Bronchial smooth muscle cell (primary cell): Measurements from ENCODE around the gene HRK. TPM values are rescaled to one million over a fixed set of nuclear protein-coding genes. Genes with fewer than 3 reads are reported as not detected.

Experiments used
- total RNA-seq: library from RNA; depleted of rRNA; stranded (reverse); fragments of >200 nt; gene quantifications from 2 replicates; pipeline ENCODE4 v1.2.1, GENCODE V29; 2014

Gene HRK
- total RNA-seq = under 0.01 TPM in 1 of 2 replicates, not detected in the other

GRCh38 chr12:116881325-116881876 lies at the start of gene HRK:
TSS of gene HRK (minus strand) at chr12:116881441. CDS start at chr12:116881307, 134 bp downstream.

GRCh38 chr12:116910645-116911451 lies 29.6 kb upstream of the HRK start, which contains the start of gene FBXW8:
TSS of gene FBXW8 (plus strand) at chr12:116910950. CDS start at chr12:116911038, 88 bp downstream.

Other genes with a start within 250 kb of the HRK start
- gene SPRING1, start 143.4 kb downstream of the HRK start, total RNA-seq = 8.8 and 11.8 TPM in 2 replicates
- gene RNFT2, start 143.1 kb downstream of the HRK start, total RNA-seq = 0.52 and 0.63 TPM in 2 replicates
- 8.7 and 13.6 TPM in 2 replicates for gene FBXW8, start 29.5 kb upstream of the HRK start, total RNA-seq
- not detected in 2 replicates for gene TESC, start 218.0 kb upstream of the HRK start, total RNA-seq